Right lobe of liver (tissue), 4 donors: Measurements from ENCODE around the gene DHCR24.

Experiments used
- CTCF ChIP-seq, 4 donors: fragments of 200-600 bp in 3 of 4; fragments of 450-650 bp in 1 of 4; IDR thresholded peaks; one replicate each; pipeline versions ENCODE4 v1.5.1 to v1.8.0; 2016 to 2022; ENCODE audit warnings: antibody characterized with exemption in 4 of 4, mild to moderate bottlenecking in 2 of 4
- POLR2A ChIP-seq: fragments of 450-650 bp; IDR thresholded peaks from one replicate; pipeline ENCODE4 v1.6.1; 2017; ENCODE audit warnings: antibody characterized with exemption, mild to moderate bottlenecking
- donor health status: DM: no; HTN: no; CAD: no.
- donor health status: DM: no; HTN: no; CAD: no.
- donor health status: DM: no; HTN: yes; CAD: no.

DNA sequence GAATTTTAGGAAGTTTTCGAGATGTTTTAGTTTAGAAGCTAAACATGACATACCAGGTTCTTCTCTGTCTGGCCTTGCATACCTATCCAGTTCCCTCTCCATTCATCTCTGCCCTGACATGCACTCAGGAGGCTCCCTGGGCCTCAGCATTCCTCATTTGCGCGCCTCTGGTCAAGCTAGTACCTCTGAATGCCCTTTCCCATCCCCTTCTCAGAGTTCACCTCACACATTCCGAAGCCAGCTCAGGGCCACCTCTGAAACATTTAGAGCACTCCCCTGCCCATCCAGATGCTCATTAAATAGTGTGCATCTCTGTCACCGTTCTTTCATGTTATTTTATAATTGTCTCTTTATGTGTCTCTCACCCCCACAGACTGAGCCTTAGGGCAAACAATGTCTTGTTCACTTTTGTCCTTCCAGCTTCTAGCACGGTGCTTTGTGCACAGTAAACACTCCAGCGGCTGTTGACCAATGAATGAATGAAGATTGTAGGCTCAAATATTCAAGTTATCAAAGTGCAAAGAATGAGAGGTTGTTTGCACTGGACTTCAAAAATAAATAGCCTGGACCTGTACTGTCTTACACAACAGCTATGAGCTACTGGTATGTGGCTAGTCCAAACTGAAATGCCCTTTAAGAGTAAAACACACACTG is 1.2 kb upstream of the DHCR24 start:
- TF ChIP-seq CTCF (IDR thresholded peaks at IDR 0.05), result no peak
- no peak for TF ChIP-seq POLR2A
